GM12892 (cell line): ENCODE measurements around the gene TFAM. TPM values are rescaled to one million over a fixed set of nuclear protein-coding genes. Genes with fewer than 3 reads are reported as not detected.
A peak's percentile ranks its signal among the peaks of the same experiment; 100 is the strongest.

Experiments used
- DNase-seq: peaks from one replicate; pipeline ENCODE4 v3.0.0; 2011; ENCODE audit not compliant: insufficient read length
- FAIRE-seq: peaks from 2 replicates; lab custom pipeline; 2011; peaks lifted over from hg19 to GRCh38; lab: Jason Lieb, UNC
- POLR2A ChIP-seq: IDR thresholded peaks from 2 replicates; pipeline ENCODE4 v1.6.1; 2011; ENCODE audit warnings: low read depth, low read length, control low read depth
- POLR2AphosphoS5 ChIP-seq: IDR thresholded peaks from 2 replicates; pipeline ENCODE4 v1.6.1; 2011; ENCODE audit warnings: low read depth, low read length, control low read depth
- TAF1 ChIP-seq: IDR thresholded peaks from 2 replicates; pipeline ENCODE4 v1.6.1; 2011; ENCODE audit warnings: low read depth, mild to moderate bottlenecking, control low read depth, low read length, borderline replicate concordance
- polyA plus RNA-seq: library from polyadenylated mRNA; unstranded; fragments of >200 nt; gene quantifications from one replicate; pipeline ENCODE4 v1.2.1, GENCODE V29; 2012; ENCODE audit warnings: missing spikeins, inconsistent platforms; ENCODE audit not compliant: missing spikeins

Gene TFAM
- 66.4 TPM for polyA plus RNA-seq

GRCh38 chr10:58384999-58385783 is at the start of gene TFAM:
Gene TFAM, plus strand, starts transcription at chr10:58385410. Its CDS starts 138 bp downstream, at chr10:58385548.
- peak; percentile 56; the same call in 1 of the 2 replicates for TF ChIP-seq TAF1
- TF ChIP-seq POLR2AphosphoS5 = peak; percentile 94
- peak; percentile 96 for TF ChIP-seq POLR2A
- peak; percentile 71 for DNase-seq
- peak; percentile 96 for FAIRE-seq

- no peak for FAIRE-seq
- no peak for TF ChIP-seq TAF1
- no peak for TF ChIP-seq POLR2AphosphoS5
- no peak for DNase-seq
Measured at GRCh38 chr10:58336242-58336641, 49.0 kb upstream of the TFAM start.

GRCh38 chr10:58341422-58341821 is 43.8 kb upstream of the TFAM start:
- TF ChIP-seq POLR2AphosphoS5 = no peak
- no peak for TF ChIP-seq TAF1
- no peak for TF ChIP-seq POLR2A
- FAIRE-seq (no peak), DNase-seq (no peak)

GRCh38 chr10:58341947-58342346 is 43.3 kb upstream of the TFAM start:
- FAIRE-seq (no peak), DNase-seq (no peak)
- TF ChIP-seq POLR2AphosphoS5 = no peak
- no peak for TF ChIP-seq POLR2A
- TF ChIP-seq TAF1 = no peak

- FAIRE-seq (no peak), DNase-seq (no peak)
- TF ChIP-seq POLR2A (no peak), POLR2AphosphoS5 (no peak), TAF1 (no peak)
Measured at GRCh38 chr10:58347967-58348366, 37.2 kb upstream of the TFAM start.

GRCh38 chr10:58348571-58349033 is 36.6 kb upstream of the TFAM start:
- DNase-seq (no peak), FAIRE-seq (no peak)
- no peak for TF ChIP-seq POLR2AphosphoS5
- no peak for TF ChIP-seq TAF1
- no peak for TF ChIP-seq POLR2A

- TF ChIP-seq TAF1 = no peak
- no peak for TF ChIP-seq POLR2AphosphoS5
- no peak for TF ChIP-seq POLR2A
- FAIRE-seq = no peak
Measured at GRCh38 chr10:58350023-58350422, 35.2 kb upstream of the TFAM start.

GRCh38 chr10:58350619-58351323 is 34.4 kb upstream of the TFAM start:
- TF ChIP-seq POLR2A (no peak), TAF1 (no peak), POLR2AphosphoS5 (no peak)
- no peak for FAIRE-seq
- no peak for DNase-seq

More at GRCh38 chr10:58350023-58350422, 35.2 kb upstream of the TFAM start:
- no peak for DNase-seq

- TF ChIP-seq POLR2AphosphoS5 (no peak), POLR2A (no peak), TAF1 (no peak)
- DNase-seq (no peak), FAIRE-seq (peak; percentile 17)
Measured at GRCh38 chr10:58351616-58352578, 33.3 kb upstream of the TFAM start.

GRCh38 chr10:58352956-58353610 is 32.1 kb upstream of the TFAM start:
- no peak for DNase-seq
- no peak for FAIRE-seq
- TF ChIP-seq TAF1 (no peak), POLR2A (no peak), POLR2AphosphoS5 (no peak)

GRCh38 chr10:58356756-58357155 is 28.5 kb upstream of the TFAM start:
- no peak for TF ChIP-seq POLR2AphosphoS5
- TF ChIP-seq TAF1 = no peak
- no peak for TF ChIP-seq POLR2A
- no peak for FAIRE-seq
- DNase-seq = no peak
